HepG2 (cell line): ENCODE results near the gene TMEM223. TPM values are rescaled to one million over a fixed set of nuclear protein-coding genes. Genes with fewer than 3 reads are reported as not detected.

Experiments
- AKAP8 ChIP-seq: sonication (generic); formaldehyde crosslinking; IDR thresholded peaks from 2 replicates; pipeline ENCODE4 v1.5.1; 2020; ENCODE audit warnings: mild to moderate bottlenecking, missing genetic modification reagents
- ARNT2 ChIP-seq: sonication (generic); formaldehyde crosslinking; IDR thresholded peaks from 2 replicates; pipeline ENCODE4 v1.8.0; 2022; ENCODE audit warnings: mild to moderate bottlenecking, low read depth, missing genetic modification reagents, moderate library complexity
- ARNTL ChIP-seq: sonication (generic); formaldehyde crosslinking; IDR thresholded peaks from 2 replicates; pipeline ENCODE4 v1.4.0; 2020; ENCODE audit warnings: mild to moderate bottlenecking, missing genetic modification reagents
- ATF7-NPFF ChIP-seq: sonication (generic); formaldehyde crosslinking; IDR thresholded peaks from 2 replicates; pipeline ENCODE4 v1.8.1; 2023; ENCODE audit warnings: mild to moderate bottlenecking, low read depth, missing genetic modification reagents, moderate library complexity
- EZH2 ChIP-seq: conservative IDR thresholded peaks from 2 replicates; pipeline ENCODE4 v1.6.1; 2012; ENCODE audit warnings: mild to moderate bottlenecking, low read depth, low read length, moderate library complexity
- GATA4 ChIP-seq: sonication (generic); IDR thresholded peaks from 2 replicates; pipeline ENCODE4 v1.6.1; 2016; ENCODE audit warnings: antibody characterized with exemption, low read depth, borderline replicate concordance
- GATAD2A ChIP-seq: IDR thresholded peaks from 2 replicates; pipeline ENCODE4 v1.6.1; 2016
- HOXD1 ChIP-seq: sonication (generic); formaldehyde crosslinking; IDR thresholded peaks from 2 replicates; pipeline ENCODE4 v1.5.0; 2020; ENCODE audit warnings: missing genetic modification reagents
- KLF16 ChIP-seq, 2 experiments: sonication (generic) in 1 of 2; formaldehyde crosslinking in 1 of 2; IDR thresholded peaks; 2 replicates each; pipeline versions ENCODE4 v1.6.1 to v1.8.0; 2016 to 2023; ENCODE audit warnings: missing genetic modification reagents in 2 of 2, missing compliant biosample characterization in 1 of 2
- MYC ChIP-seq: sonication (generic); formaldehyde crosslinking; IDR thresholded peaks from 2 replicates; pipeline ENCODE4 v1.9.0; 2021; ENCODE audit warnings: missing genetic modification reagents, borderline replicate concordance
- NFATC3 ChIP-seq: sonication (generic); formaldehyde crosslinking; IDR thresholded peaks from 2 replicates; pipeline ENCODE4 v1.5.1; 2020; ENCODE audit warnings: mild to moderate bottlenecking, missing genetic modification reagents
- NR2C2 ChIP-seq: sonication (generic); formaldehyde crosslinking; IDR thresholded peaks from 2 replicates; pipeline ENCODE4 v1.4.0; 2020; ENCODE audit warnings: missing genetic modification reagents, mild to moderate bottlenecking, moderate library complexity, borderline replicate concordance
- NRL ChIP-seq: sonication (generic); formaldehyde crosslinking; IDR thresholded peaks from 2 replicates; pipeline ENCODE4 v1.5.0; 2020; ENCODE audit warnings: missing genetic modification reagents, mild to moderate bottlenecking, moderate library complexity, borderline replicate concordance
- PAF1 ChIP-seq: IDR thresholded peaks from 2 replicates; pipeline ENCODE4 v1.6.1; 2016; ENCODE audit warnings: missing genetic modification reagents, missing compliant biosample characterization
- POLR2AphosphoS5 ChIP-seq: IDR thresholded peaks from 2 replicates; pipeline ENCODE4 v1.6.1; 2012; ENCODE audit warnings: low read depth, low read length
- RAD21 ChIP-seq: fragments of 450-650 bp; formaldehyde crosslinking; IDR thresholded peaks from 2 replicates; pipeline ENCODE4 v1.5.0; 2020; ENCODE audit warnings: mild to moderate bottlenecking
- SUZ12 ChIP-seq: fragments of 150-350 bp; IDR thresholded peaks from 2 replicates; pipeline ENCODE4 v1.6.1; 2014; ENCODE audit warnings: low read depth, low read length
- ZNF446 ChIP-seq: sonication (generic); formaldehyde crosslinking; IDR thresholded peaks from 2 replicates; pipeline ENCODE4 v1.5.0; 2020; ENCODE audit warnings: mild to moderate bottlenecking, missing genetic modification reagents
- ZNF501 ChIP-seq: sonication (generic); formaldehyde crosslinking; IDR thresholded peaks from 2 replicates; pipeline ENCODE4 v1.5.1; 2020; ENCODE audit warnings: mild to moderate bottlenecking, moderate library complexity, missing genetic modification reagents
- ZNF510 ChIP-seq: sonication (generic); formaldehyde crosslinking; IDR thresholded peaks from 2 replicates; pipeline ENCODE4 v1.4.0; 2020; ENCODE audit warnings: low read depth, mild to moderate bottlenecking, missing genetic modification reagents
- ZNF607 ChIP-seq: sonication (generic); formaldehyde crosslinking; IDR thresholded peaks from 2 replicates; pipeline ENCODE4 v1.5.1; 2020; ENCODE audit warnings: missing genetic modification reagents, mild to moderate bottlenecking, borderline replicate concordance
- ZNF619 ChIP-seq: sonication (generic); formaldehyde crosslinking; IDR thresholded peaks from 2 replicates; pipeline ENCODE4 v1.4.0; 2020; ENCODE audit warnings: mild to moderate bottlenecking, missing genetic modification reagents
- polyA plus RNA-seq, 8 experiments: library from polyadenylated mRNA; depleted of rRNA in 3 of 8; stranded (reverse) in 7 of 8; unstranded in 1 of 8; fragments of >200 nt; fragmentation: Illumina TruSeq in 4 of 8; extraction: Trizol in 4 of 8; gene quantifications; 2 replicates each; pipeline versions ENCODE4 v1.2.1 to v1.2.3, GENCODE V29; 2011 to 2016; ENCODE audit warnings: low read depth in 4 of 8, missing spikeins in 1 of 8, mixed read lengths in 1 of 8; ENCODE audit not compliant: insufficient read depth in 1 of 8
- total RNA-seq, 5 experiments: library from RNA; depleted of rRNA; stranded (reverse); fragments of >200 nt; fragmentation: Illumina TruSeq; extraction: Trizol; gene quantifications; 2 replicates each; pipeline ENCODE4 v1.2.3, GENCODE V29; 2016; ENCODE audit warnings: low read depth in 1 of 5
- TF ChIP-seq, protein P1 (sequence below): sonication (generic); formaldehyde crosslinking; IDR thresholded peaks from 2 replicates; pipeline ENCODE4 v1.4.0; 2020; ENCODE audit warnings: missing genetic modification reagents, low read depth, mild to moderate bottlenecking, borderline replicate concordance
- TF ChIP-seq, protein P2 (sequence below): IDR thresholded peaks from 2 replicates; pipeline ENCODE4 v1.6.1; 2016; ENCODE audit warnings: low read depth, borderline replicate concordance
- TF ChIP-seq, protein P3 (sequence below): sonication (generic); formaldehyde crosslinking; IDR thresholded peaks from 2 replicates; pipeline ENCODE4 v1.5.1; 2020; ENCODE audit warnings: mild to moderate bottlenecking, missing genetic modification reagents, moderate library complexity
- TF ChIP-seq, protein P4 (sequence below), 2 experiments: sonication (generic) in 1 of 2; formaldehyde crosslinking in 1 of 2; IDR thresholded peaks; 2 replicates each; pipeline versions ENCODE4 v1.4.0 to v1.6.1; 2018 to 2020; ENCODE audit warnings: missing genetic modification reagents in 2 of 2, borderline replicate concordance in 1 of 2, low read depth in 1 of 2, mild to moderate bottlenecking in 1 of 2, missing biosample characterization in 1 of 2

The TMEM223 gene
- total and polyA plus RNA-seq, 2 of the 13 experiments (the other 11 are each of a cell fraction or from before 2014, with no cell fraction given) = 19.5 to 24.9 TPM

DNA sequence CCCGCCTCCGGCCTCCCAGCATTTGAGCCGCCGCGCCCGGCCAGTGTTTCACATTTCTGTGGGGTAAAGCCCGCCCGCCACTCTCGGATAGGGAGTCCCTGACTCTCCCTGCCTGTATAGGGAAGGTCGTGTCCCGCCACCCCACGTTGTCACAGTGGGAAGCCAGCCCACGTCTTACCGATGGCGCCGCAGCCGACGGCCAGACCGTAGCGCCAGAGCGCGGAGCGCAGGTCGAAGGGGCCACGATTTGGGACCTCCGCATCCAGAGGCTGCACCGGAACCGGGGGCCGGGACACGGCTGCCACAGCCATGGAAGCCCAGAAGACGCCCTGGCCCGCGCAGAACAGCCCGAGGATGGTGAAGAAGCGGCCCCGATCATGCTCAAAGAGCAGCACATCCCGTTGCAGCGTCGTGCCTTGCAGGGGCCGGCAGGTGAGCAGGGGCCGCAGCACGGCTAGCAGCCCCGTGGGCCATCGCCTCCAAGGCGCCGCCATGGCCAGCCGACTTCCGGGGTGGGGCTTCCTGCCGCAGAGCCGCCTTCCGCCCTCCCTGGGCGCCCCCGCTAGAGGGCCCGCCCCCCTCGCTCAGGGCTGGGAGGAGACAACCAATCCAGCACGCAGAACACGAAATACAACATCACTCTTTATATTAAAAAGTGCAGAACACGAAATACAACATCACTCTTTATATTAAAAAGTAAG, at the start of gene TMEM223 (continued):
- TF ChIP-seq EZH2 = no peak
- TF ChIP-seq ATF7-NPFF (CRISPR knock-in tag) = peak; percentile 71
- peak; percentile 62 for TF ChIP-seq RAD21
- TF ChIP-seq ZNF619 (CRISPR knock-in tag) = peak; percentile 37; the same call in 1 of the 2 replicates
- TF ChIP-seq ZNF510 = no peak
- TF ChIP-seq ZNF501 (CRISPR knock-in tag) = peak; percentile 69; the same call in 1 of the 2 replicates
- TF ChIP-seq, protein P1, sequence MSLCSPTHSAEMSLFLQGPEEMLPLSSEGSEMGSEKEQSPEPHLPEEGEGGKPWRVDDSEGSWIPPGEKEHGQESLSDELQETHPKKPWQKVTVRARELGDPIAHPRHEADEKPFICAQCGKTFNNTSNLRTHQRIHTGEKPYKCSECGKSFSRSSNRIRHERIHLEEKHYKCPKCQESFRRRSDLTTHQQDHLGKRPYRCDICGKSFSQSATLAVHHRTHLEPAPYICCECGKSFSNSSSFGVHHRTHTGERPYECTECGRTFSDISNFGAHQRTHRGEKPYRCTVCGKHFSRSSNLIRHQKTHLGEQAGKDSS (CRISPR knock-in tag) = peak; percentile 51; the same call in 1 of the 2 replicates
- peak; percentile 95 for TF ChIP-seq AKAP8 (CRISPR knock-in tag)
- peak; percentile 69 for TF ChIP-seq ARNTL (CRISPR knock-in tag)
- TF ChIP-seq, protein P2, sequence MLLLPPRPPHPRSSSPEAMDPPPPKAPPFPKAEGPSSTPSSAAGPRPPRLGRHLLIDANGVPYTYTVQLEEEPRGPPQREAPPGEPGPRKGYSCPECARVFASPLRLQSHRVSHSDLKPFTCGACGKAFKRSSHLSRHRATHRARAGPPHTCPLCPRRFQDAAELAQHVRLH = peak; percentile 89
- TF ChIP-seq KLF16 (CRISPR knock-in tag; IDR thresholded peaks at IDR 0.05) = peak in 1 of 2 experiments; percentile 86; a peak in 2 of 4 replicates
- TF ChIP-seq ZNF446 (CRISPR knock-in tag) = peak; percentile 30; the same call in 1 of the 2 replicates
- peak; percentile 89; the same call in 1 of the 2 replicates for TF ChIP-seq NRL
- TF ChIP-seq GATA4 = peak; percentile 47; the same call in 1 of the 2 replicates
- TF ChIP-seq, protein P3, sequence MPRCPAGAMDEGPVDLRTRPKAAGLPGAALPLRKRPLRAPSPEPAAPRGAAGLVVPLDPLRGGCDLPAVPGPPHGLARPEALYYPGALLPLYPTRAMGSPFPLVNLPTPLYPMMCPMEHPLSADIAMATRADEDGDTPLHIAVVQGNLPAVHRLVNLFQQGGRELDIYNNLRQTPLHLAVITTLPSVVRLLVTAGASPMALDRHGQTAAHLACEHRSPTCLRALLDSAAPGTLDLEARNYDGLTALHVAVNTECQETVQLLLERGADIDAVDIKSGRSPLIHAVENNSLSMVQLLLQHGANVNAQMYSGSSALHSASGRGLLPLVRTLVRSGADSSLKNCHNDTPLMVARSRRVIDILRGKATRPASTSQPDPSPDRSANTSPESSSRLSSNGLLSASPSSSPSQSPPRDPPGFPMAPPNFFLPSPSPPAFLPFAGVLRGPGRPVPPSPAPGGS (CRISPR knock-in tag) = peak; percentile 92
- TF ChIP-seq, protein P4, sequence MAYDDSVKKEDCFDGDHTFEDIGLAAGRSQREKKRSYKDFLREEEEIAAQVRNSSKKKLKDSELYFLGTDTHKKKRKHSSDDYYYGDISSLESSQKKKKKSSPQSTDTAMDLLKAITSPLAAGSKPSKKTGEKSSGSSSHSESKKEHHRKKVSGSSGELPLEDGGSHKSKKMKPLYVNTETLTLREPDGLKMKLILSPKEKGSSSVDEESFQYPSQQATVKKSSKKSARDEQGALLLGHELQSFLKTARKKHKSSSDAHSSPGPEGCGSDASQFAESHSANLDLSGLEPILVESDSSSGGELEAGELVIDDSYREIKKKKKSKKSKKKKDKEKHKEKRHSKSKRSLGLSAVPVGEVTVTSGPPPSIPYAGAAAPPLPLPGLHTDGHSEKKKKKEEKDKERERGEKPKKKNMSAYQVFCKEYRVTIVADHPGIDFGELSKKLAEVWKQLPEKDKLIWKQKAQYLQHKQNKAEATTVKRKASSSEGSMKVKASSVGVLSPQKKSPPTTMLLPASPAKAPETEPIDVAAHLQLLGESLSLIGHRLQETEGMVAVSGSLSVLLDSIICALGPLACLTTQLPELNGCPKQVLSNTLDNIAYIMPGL (CRISPR knock-in tag; IDR thresholded peaks at IDR 0.05; ENCODE audit: borderline replicate concordance in 1 of 2, low read depth in 1 of 2) = peak; percentile 69 to 91; a peak in 3 of 4 replicates
- no peak; the same call in 1 of the 2 replicates for TF ChIP-seq NR2C2 (CRISPR knock-in tag)
- 0 out of 2 replicates have a peak, but pooled peaks have one; percentile 45 for TF ChIP-seq PAF1
- TF ChIP-seq GATAD2A (CRISPR knock-in tag) = no peak
- TF ChIP-seq POLR2AphosphoS5 = peak; percentile 90
- peak; percentile 60; the same call in 1 of the 2 replicates for TF ChIP-seq MYC (CRISPR knock-in tag)
- peak; percentile 79 for TF ChIP-seq ZNF607 (CRISPR knock-in tag)
- peak; percentile 94 for TF ChIP-seq NFATC3 (CRISPR knock-in tag)
- no peak for TF ChIP-seq HOXD1 (CRISPR knock-in tag)
- peak; percentile 75 for TF ChIP-seq ARNT2 (CRISPR knock-in tag)
- TF ChIP-seq SUZ12 = no peak
